G401 (cell line): ENCODE results near the gene SPECC1. TPM values are rescaled to one million over a fixed set of nuclear protein-coding genes. Genes with fewer than 3 reads are reported as not detected.
"Not testable (repeated sequence)": the region's sequence is repeated elsewhere in the genome, so short reads cannot be mapped to it uniquely, and the experiment has no call there.

Experiments
- DNase-seq: peaks from one replicate; pipeline ENCODE4 v3.0.0-alpha.2; 2015; ENCODE audit warnings: low spot score
- in situ Hi-C: cut with HindIII; loops from 2 replicates; pipeline ENCODE4 v1.10.0; 2016; ENCODE audit warnings: low sequenced_read_pairs, mixed read lengths
- total RNA-seq: library from RNA; depleted of rRNA; stranded (reverse); fragments of >200 nt; shearing (Covaris generic); gene quantifications from 2 replicates; pipeline ENCODE4 v1.2.3, GENCODE V29; 2014

The SPECC1 gene
- total RNA-seq, 1 experiment from 2014 or later, result not detected

DNA sequence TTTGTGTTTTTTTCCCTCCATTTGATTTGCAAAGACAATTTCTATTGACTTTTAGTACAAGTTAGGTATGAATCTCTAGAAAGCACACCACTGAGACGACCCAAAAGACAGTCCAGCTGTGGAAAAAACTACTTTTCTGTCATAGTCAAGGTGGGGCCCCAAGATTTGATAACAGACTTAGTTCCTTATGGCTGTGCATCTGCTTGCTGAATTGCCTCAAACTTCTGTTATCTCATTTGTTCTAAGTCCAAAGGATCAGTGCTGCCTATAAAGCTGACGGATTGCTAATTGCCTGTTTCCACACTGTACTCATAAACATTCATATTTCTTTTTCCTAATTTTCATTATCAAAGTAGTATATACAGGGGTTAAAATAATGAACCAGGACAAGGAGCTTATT lies 180.8 kb downstream of the SPECC1 start:
- in situ Hi-C loops, result no loop called here
- DNase-seq, result no peak

DNA sequence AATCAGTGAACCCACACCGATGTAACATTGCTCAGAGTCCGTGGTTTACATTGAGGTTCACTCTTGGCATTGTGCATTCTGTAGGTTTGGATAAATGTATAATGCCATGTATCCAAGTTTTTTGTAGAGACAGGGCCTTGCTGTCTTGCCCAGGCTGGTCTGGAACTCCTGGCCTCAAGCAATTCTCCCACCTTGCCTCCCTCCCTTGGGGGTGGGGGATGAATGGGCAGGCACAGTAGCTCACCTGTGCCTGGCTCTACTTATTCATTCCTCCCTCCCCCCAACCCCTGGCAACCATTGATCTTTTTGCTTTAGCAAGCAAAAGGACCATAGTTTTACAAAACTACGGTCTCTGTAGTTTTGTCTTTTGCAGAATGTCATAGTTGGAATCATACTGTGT lies 181.4 kb downstream of the SPECC1 start:
- DNase-seq, result no peak
- in situ Hi-C loops, result no loop called here

DNA sequence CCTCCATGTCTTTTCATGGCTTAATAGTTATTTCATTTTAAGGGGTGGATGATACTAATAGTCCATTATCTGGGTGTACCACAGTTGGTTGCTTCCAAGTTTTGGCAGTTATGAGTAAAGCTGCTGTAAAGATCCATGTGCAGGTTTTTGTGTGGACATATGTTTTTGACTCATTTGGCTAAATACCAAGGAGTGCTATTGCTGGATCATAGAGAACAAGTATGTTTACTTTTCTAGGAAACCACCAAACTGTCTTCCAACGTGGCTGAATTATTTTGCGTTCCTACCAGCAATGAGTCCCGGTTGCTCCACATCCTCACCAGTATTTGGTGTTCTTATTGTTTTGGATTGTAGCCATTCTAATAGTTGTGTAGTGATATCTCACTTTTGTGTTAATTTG lies 181.9 kb downstream of the SPECC1 start:
- DNase-seq, result peak; percentile 31
- in situ Hi-C loops, result no loop called here

DNA sequence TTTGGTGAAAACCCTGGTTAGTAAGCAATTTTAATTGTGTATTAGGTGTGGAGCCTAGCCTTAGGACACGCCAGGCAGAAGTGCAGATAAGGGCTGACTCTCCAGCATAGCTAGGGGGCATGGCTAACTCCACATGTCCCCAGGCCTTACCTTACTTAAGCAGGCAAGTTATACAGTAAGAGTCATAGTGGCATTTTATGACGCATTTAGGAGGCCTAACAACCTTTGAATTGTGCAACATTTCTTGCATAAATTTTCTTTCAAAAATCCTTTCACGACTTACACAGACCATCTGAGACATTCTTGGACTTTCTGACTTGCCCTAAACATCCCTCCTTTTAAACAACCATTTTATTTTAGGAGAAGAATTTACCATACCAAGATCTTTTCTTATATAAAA lies 187.1 kb downstream of the SPECC1 start:
- DNase-seq, in situ Hi-C loops: not testable (repeated sequence)

DNA sequence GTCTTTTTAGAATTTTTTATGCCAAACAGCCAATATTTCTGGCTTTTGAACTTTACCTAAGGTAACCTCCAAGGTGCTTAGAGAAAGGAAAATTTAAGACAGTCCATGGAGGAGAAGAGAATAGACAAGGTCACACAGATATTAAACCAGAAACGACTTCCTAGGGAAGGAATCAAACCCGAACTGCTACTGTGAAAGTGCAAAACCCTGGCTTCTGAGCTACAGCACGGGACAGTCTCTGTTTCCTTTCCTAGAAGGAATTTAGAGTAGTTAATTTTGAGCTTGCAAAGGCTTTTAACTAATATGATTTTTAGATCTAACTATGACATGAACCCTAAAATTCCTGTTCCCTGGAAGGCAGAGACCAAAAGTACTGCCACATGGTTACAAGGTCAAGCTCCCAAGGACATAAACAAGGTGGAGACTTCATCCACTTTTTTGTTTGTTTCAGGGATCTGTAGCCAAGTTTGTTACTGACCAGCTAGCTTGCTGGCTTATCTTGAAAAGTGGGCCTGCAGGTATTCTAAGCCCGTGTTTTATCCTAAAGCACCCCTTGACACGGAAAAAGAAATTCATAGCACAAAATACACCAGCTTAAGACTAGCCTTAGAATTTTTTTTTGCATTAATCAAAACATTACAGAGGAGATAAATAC lies 188.2 kb downstream of the SPECC1 start:
- DNase-seq, result no peak
- in situ Hi-C loops, result no loop called here

DNA sequence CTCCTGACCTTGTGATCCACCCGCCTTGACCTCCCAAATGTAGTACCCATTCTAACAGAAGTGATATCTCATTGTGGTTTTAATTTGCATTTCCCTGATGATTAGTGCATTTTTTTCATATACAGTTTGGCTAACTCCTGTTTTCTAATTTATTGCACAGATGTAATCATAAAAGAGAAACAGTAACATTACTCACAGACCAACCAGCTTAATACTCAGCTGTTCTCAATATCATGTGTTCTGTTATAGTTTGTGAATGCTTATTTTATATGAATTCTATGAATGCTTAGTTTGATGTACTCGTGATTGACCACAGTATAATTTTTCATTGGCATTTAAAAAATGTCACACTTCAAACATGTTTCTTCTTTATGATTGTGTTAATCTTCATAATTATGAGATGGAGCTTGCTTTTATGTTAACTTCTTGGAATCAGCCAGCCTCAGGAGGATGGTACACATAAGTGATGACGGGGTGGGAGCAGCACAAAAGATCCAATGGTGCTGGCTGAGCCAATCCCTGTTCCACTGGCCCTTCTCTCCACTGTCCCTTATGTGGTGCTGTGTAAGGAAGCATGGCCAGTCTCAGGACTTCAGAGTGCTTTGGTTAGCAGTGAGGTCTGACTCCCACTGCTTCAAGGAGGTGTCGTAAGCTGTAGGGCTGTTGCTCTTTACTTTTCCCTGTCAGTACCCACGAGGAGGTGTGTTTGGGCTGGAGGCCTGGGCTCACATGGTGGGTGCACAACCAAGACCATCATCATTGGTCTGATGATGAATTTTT lies 191.0 kb downstream of the SPECC1 start:
- DNase-seq, result no peak
- in situ Hi-C loops, result no loop called here

DNA sequence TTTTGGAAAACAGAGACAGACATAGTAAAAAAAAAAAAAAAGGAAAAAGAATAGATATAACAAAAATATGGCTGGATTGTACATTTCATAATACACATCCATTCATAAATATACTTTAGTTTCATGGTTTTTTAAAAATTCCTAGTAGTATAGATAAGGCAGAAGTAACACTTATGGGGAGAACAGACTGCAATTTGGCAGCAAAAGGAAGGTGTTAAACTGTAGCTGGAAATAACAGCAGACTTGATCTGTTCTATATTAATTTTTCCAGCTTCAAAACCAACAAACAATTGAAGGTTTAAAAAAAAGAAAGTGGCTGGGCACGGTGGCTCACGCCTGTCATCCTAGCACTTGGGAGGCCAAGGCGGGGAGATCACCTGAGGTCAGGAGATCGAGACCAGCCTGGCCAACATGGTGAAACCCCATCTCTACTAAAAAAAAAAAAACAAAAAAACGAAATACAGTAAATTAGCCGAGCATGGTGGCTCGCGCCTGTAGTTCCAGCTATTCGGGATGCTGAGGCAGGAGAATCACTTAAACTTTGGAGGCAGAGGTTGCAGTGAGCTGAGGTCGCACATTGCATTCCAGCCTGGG lies 191.8 kb downstream of the SPECC1 start:
- no peak for DNase-seq
- in situ Hi-C loops, result no loop called here

DNA sequence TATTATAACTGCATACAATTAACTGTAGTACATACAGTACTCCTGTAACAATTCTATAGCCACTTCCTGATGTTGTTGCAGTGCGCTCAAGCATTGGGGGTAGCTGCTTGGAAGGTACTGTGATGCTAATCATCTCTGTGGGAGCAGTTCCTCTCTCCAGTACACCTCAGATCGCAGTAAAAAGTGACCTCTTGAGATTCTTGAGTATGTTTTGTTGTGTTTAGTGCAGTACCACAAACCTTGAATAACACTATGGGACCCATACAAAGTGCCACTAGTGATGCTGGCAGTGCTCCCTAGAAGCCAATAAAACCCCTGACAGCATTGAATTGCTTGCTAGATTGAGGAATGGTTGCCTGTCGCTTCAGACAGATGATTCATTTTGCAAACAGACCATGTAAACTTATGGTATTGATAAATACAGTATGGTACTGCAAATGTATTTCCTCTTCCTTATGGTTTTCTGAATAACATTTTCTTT lies 193.0 kb downstream of the SPECC1 start:
- DNase-seq, result no peak
- in situ Hi-C loops, result no loop called here

DNA sequence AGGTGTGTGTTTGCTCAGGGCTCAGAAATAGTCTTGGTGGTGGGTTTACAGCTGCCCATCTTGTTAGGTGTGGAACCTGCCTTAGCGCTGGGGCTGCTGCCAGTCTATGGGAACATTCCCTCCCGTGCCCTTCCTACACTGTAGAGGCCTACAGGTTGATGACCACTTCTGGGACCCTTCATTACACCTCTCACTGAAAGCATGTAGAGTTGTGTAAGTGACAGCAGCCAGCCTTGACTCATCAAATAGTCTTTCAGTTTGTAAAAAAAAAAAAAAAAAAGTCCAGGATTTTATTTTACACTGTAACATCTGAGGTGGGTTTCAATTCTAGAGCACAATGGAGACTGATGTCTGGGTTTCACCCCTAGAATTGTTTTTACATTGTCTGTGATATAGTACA lies 193.9 kb downstream of the SPECC1 start:
- in situ Hi-C loops, result no loop called here
- DNase-seq, result no peak

DNA sequence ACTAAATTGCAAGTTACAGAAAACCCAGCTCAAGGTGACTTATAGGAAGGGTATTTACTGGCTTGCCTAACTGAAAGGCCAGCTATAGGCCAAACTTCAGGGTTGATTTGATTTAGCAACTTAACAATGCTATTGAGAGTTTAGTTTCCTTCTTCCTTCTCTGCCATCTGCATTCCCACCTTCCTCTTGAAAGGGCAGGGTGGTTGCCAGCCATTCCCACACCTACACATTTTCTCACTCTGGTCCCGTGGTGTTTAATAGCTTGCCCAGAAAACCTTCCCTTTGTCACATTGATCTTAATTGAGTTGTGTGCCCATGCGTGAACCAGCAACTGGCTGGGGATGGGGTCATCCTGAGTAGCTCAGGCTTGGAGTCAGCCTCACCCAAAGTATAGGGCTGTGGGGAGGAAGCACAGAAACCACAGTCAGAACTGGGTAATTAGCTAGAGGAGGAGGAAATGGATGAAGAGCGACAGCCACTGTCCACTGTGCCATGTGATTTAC lies 194.7 kb downstream of the SPECC1 start:
- DNase-seq, result no peak
- in situ Hi-C loops, result no loop called here

DNA sequence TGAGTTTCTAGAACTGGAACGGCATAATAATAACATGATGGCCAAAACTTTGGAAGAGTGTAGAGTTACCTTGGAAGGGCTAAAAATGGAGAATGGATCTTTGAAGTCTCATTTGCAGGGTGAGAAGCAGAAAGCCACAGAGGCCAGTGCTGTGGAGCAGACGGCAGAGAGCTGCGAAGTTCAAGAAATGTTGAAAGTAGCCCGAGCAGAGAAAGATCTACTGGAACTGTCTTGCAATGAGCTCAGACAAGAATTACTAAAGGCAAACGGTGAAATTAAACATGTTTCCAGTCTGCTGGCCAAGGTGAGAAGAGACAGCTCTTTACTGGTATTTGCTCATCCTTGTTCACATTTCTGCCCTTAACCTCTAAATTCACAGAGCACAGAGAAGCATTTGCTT lies 196.4 kb downstream of the SPECC1 start:
- no peak for DNase-seq
- in situ Hi-C loops, result no loop called here

DNA sequence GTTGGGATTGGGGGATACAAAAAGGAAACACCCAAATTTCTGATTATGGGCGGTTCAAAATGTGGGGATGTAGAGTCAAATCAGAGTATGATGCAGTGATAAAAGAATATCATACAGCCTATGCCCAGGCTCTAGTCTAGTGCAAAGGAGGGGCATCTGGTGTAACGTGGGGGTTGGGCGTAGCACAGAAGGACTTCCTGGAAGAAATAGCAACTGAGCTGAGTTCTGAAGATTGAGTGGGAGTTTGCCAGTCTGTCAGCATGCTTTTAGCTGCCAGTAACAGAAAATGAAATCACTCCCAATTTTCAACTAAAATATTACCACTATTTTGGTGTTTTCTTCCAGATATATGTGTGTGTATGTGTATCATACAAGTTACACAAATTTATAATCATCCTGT lies 196.9 kb downstream of the SPECC1 start:
- in situ Hi-C loops, result no loop called here
- DNase-seq, result no peak

DNA sequence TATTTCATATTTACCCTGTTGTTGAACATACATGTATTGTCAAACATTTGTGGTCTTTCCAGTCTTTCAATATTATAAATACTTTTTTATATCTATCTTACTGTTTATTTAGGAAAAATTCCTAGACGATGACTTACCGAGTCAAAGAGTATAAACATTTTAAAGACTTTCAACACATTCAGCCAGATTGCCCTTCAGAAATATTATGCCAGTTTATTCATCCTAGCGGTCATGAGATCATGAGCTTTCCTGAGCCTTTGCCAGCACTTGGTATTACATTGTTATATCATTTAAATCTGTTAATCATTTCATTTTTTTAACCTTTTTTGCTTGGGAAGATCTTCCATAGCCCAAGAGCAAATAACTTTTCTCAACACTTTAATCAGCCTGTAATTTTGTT lies 197.4 kb downstream of the SPECC1 start:
- DNase-seq, result no peak
- in situ Hi-C loops, result no loop called here

DNA sequence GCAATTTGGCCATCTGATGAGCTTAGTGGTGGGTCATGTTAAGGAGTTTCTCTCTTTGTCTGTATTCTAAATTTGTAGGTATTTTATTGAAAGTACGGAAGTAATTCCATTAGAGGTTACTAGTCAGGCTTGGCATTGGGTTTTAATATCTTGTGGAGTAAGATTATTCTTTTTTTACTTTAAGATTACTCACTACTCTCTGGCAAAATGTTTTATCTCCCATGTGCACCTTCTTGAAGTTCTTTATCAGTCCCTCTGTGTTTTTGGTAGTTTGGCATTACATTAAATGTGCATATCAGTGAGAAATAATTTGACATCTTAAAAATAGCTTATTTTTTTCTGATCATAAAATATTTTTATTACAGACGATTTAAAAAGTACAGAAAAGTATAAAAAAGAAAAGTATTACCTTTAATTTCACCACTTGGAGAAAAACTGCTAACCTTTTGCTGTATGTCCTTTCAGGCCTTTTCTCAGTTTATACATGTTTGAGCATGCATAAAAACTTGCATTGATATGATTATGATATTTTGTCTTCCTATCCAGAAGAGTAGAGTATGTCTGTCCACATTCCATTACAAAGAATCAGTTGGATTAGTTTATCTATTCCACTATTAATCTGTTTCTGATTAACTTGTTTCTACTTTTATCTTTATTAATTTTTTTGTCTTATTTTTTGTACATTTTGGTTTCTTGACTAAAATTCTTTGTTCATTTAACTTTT lies 198.3 kb downstream of the SPECC1 start:
- in situ Hi-C loops, result no loop called here
- DNase-seq, result no peak

DNA sequence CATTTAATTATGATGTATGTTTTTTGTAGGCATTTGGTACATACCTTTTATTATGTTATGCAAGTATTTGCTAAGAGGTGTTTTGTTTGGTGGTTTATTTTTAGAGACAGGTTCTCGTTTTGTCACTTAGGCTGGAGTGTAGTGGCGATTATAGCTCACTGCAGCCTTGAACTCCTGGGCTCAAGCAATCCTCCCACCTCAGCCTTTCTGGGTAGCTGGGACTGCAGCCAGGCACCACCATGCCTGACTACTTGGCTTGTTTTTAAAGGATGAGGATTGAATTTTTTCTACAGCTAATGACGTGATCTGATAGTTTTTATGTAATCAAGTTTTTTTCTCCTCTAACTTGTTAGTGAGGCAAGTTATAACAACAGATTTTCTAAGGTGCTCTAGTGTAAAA lies 199.6 kb downstream of the SPECC1 start:
- DNase-seq, result no peak
- in situ Hi-C loops, result no loop called here

DNA sequence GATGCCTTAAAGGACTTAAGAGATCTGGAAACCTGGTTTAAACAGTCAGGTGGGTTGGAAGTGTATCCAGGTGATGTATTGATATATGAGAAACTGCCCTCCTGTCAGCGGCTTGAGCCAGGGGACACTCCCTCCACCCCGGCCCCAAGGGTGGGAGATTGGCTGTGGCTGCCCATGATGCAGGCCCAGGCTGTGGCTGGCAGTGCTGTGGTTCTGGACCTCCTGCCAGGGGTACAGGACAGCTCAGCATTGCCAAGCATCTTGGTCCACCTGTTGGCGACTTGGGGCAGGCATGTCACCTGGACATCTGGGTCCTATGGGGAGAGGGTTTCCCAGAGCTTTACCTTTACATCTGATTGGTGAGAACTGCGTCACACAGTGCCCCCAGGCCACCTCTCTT lies 201.0 kb downstream of the SPECC1 start:
- DNase-seq, result no peak
- in situ Hi-C loops, result no loop called here

DNA sequence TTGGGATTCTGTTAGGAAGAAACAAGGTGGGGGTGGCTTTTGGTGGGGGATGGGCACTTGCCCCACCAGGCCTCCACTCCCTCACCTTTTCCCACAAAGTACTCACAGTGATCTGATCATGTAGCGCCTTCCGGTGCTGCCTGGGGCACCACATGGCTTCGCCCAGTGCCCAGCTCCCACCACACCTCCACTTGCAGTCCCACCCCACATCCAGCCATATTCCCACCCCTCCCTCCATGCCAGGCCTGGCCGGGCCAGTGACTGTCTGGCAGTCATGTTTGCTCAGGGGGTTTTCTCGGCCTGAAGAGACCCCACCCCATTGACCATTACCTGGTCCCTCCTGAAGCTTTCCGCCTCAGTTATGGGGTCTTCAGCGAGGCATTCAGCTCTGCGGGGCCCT lies 201.5 kb downstream of the SPECC1 start:
- no peak for DNase-seq

DNA sequence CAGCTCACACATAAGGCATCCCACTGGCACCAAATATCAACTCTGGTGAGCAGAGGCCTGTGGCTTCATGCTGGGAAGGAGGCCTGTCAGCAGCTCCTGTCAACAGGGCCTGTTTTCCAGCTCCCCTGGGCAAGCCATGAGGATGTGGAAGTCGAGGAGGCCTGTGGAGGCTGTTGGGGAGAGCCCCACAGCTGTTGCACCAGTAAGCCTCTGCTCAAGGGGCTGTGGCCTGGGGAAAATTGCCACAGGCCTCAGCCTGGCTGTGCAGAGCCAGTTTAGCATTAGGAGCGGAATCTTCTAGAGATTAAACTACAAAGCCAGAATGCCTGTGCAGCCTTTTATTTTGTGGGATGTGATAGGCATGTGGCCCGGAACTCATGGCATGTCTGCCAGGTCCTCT lies 202.1 kb downstream of the SPECC1 start:
- in situ Hi-C loops, result no loop called here
- DNase-seq, result no peak

More for the DNA sequence above, 201.5 kb downstream of the SPECC1 start:
- in situ Hi-C loops, result no loop called here

DNA sequence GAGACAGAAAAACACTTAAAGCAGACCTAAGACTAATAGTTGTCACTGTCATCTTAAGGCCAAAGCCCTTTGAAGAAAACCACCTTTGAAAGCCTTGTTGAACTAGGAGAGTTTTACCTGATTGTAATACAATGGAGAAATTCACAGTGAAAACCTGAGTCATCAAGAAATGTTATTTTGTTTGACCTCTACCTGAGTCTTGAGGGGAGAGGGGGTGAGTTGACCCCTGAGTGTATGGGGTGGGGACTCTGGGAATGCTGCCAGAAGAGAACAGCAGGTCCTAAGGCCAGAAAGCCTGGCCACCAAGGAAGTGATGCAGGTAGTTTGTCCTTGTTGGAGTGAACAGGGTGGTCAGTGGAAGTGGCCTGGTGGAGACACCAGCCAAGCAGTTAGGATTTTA lies 204.3 kb downstream of the SPECC1 start:
- in situ Hi-C loops, result no loop called here
- no peak for DNase-seq

DNA sequence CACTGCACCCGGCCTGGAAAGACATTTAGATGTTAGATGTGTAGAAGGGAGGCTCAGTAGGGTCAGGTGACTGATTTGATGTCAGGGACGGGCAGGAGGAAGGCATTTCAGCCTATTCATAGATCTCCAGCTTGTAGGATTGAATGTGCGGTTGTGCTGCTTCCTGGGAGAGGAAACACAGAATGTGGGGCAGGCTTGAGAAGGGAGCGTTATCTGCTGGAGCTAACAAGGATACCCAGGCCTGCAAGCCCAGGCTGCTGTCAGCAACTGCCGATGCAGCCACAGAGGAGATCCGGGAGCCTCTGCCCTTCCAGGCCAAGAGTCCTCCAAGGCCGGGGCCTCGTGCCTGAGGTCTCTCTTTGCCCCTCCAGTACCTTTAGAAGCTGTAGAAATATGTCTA lies 205.6 kb downstream of the SPECC1 start:
- DNase-seq, result no peak
- in situ Hi-C loops, result no loop called here
